ENCODE measurements around the gene CAB39.

- TF ChIP-seq POLR2A (IDR thresholded peaks at IDR 0.05) (no peak), CTCF (IDR thresholded peaks at IDR 0.05) (no peak)
These were observed 9.1 kb downstream of the CAB39 start for GRCh38 chr2:230721712-230722111.
